Measurements from ENCODE around the gene TMEM217.

Gene TMEM217

DNA sequence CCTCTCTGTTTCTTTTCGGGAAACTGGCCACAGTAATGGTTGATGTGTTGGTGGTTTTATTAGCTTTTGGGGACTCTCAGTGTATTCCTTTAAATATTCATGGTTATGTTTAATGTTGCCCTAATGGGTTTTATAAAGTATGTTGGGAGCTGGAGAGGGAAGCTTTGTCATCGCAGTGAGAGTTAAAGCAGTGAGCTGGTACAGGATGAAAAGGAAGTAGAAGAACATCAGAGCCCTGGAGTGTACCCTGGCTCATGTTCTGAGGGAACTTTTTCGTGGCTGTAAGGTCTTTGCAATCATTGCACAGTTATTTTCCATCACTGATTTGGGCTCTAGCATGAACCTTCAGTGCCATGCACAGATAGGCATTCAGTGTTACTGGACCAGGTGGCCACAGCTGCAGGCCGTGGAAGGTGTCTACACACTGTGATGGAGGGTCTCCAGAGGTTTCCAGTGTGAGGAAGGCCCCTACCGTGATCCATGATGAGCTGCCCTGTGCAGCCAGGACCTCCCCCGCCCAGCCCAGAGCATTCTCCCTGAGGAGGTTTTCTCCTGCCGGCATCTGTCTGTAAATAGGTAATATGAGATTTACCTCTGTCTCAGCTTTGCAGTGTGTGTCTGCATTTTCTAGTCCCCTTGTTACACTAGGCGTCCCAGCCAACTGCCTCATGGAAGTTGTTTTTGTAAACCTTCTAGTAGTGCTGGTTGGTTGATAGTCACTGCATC lies 22.4 kb upstream of the TMEM217 start:
- no peak for DNase-seq (ENCODE audit: low read depth in 2 of 2)

DNA sequence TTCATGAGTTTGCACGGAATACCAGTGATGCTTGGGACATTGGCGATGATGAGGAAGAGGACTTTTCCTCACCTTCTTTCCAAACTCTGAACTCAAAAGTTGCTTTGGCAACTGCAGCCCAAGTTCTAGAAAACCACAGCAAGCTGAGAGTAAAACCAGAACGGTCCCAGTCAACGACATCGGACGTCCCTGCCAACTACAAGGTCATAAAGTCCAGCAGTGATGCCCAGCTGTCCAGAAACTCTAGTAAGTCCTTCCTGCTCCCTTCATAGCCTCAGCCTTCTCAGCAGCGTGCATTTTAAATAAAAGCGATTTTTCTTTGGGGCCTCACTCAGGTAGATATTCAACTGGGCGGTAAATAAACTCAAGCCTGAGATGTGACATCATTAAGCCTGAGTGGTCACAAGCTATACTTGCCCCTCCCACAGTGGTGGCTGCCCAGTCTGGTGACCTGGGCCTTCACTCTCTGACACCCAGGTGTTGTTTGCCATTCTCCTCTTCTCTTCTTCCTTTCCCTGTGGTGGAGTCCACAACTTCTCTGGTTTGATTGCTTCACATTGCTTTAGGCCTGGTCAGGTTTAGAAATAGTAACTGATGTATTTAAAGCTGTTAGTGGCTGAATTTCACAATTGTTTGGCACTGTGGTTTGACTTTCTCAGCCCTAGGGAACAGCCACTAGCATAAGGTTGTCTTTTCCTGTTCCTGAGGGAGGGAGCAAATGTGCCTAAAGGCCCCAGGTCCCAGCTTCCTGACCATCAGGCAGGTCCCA lies 21.6 kb upstream of the TMEM217 start:
- no peak for DNase-seq (ENCODE audit: low read depth in 2 of 2)

DNA sequence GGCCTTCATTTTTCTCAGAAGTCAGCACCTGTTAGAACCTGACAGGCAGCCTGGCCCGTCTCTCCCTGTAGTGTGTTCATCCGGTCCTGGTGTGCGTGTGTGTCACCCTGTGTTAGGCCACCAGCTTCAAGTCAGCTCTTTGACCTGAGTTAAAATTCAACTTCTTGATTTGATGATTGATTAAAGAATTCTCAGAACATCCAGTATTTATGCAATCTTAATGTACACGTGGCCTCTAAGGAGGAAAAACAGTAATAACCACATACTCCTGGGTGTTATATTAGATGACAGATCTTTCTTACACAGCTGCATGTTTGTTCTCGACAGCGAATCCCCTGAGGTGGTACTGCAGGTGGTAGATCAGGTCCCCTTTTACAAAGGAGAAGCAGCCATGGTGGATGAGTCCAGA lies 19.1 kb upstream of the TMEM217 start:
- DNase-seq (ENCODE audit: low read depth in 2 of 2), result no peak

DNA sequence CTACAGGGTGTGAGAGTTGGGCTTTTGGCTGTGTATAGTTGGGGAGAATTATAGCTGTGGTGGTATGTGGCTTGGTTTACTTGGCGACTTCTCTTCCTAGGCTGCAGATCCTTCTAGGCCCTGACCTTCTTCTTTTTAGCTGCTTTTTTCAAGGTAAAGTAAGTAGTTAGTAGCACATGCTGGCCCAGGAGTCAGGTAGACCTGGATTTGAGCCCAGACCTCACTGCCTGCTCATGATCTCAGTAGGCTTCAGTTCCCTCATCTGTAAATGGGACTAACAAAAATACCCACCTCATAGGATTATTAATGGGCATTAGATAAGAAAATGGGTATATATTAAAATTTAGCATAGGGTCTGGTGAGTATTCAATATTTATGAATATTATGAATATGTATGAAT lies 17.4 kb upstream of the TMEM217 start:
- no peak for DNase-seq (ENCODE audit: low read depth in 2 of 2)

DNA sequence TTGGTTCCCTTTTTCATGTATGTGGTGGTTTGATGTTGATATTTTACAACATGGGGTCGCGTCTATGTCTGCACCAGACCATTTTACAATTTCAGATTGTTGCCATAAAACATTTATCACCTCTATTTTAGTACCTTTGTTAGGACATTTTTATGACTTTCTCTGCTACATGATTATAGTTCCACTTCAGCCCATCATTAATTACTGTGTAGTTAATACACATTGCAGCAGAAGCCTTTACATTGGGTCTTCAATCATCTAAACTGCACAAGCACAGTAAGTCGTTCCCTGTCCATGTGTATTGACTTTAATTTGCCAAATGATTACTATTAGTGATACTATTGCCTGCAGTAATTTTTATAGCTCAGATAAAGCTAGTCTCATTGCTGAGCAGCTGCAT lies 15.7 kb upstream of the TMEM217 start:
- no peak for DNase-seq (ENCODE audit: low read depth in 2 of 2)

- no peak for DNase-seq (ENCODE audit: low read depth in 2 of 2)
These were observed 15.1 kb upstream of the TMEM217 start for GRCh38 chr6:37272834-37273566.

DNA sequence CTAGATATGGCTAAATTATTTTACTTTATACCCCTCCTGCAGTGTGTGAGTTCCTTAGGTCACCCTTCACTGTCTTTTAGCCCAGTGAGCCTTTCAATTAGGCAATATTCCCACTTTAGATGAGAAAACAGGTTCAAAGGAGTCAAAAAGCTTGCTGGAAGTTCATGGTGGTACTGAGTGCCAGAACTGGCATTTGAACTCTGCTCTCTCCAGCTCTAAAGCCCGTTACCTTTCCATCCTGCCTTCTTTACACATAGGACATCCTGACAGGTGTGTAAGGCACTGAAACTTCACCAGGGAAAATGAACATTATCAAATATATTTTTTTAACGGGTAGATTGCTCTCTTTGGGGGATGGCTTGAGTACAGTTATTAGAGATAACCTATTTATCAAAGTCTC lies 11.2 kb upstream of the TMEM217 start:
- no peak for DNase-seq (ENCODE audit: low read depth in 2 of 2)

- DNase-seq (ENCODE audit: low read depth in 2 of 2), result no peak
These were observed 7.9 kb upstream of the TMEM217 start for GRCh38 chr6:37265860-37266259.

- no peak for DNase-seq (ENCODE audit: low read depth in 2 of 2)
These were observed 7.1 kb upstream of the TMEM217 start for GRCh38 chr6:37265001-37265400.

DNA sequence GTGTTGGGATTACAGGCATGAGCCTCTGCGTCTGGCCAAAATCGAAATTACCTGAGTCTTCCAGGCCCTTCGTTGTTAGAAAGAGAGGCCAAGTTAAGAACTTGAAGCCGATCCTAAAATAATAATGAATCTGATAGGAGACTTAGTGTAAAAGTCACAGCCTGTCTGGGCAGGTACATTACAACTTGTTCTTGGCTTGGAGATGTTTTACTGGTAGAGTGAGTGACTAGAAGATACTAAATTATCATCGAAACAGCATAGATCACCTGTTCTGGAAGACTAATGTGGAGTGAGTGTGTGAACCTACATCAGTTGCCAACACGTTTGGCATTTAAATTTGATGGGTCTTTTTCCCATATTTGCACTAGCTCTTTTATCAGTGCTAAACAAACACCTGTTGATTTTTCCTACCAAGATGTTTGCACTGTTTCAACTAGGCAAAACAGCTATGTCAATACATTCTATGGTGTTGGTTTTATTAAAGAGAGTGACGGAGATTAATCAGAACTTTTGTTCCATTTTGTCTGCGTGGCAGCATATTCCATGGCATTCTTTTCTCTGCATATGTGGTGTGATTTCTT lies 4.6 kb upstream of the TMEM217 start:
- DNase-seq (ENCODE audit: low read depth in 2 of 2), result no peak

GRCh38 chr6:37261198-37261597 lies 3.3 kb upstream of the TMEM217 start:
- no peak for DNase-seq (ENCODE audit: low read depth in 2 of 2)

GRCh38 chr6:37260444-37260843 lies 2.5 kb upstream of the TMEM217 start:
- DNase-seq (ENCODE audit: low read depth in 2 of 2), result no peak

DNA sequence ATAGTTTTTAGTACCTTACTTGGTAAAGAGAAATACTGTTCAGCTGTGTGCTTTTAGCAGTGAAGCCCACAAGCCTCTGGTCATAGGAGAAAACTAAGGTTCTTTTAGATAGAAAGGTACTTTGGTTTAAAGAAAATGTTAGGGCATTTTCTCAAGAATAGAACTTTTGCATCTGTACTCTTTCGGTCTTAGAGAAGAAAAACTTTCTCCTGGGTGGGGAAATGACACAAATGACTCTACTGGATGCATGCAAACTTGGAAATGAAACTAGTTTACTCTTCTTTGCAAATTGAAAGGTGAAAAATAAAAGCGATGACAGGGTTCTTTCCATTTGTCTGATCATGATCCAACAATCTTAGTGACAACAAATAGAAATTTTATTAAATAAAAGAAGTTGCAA lies 2.1 kb upstream of the TMEM217 start:
- DNase-seq (ENCODE audit: low read depth in 2 of 2), result no peak

GRCh38 chr6:37259191-37259590 lies 1.2 kb upstream of the TMEM217 start:
- DNase-seq (ENCODE audit: low read depth in 2 of 2), result no peak

DNA sequence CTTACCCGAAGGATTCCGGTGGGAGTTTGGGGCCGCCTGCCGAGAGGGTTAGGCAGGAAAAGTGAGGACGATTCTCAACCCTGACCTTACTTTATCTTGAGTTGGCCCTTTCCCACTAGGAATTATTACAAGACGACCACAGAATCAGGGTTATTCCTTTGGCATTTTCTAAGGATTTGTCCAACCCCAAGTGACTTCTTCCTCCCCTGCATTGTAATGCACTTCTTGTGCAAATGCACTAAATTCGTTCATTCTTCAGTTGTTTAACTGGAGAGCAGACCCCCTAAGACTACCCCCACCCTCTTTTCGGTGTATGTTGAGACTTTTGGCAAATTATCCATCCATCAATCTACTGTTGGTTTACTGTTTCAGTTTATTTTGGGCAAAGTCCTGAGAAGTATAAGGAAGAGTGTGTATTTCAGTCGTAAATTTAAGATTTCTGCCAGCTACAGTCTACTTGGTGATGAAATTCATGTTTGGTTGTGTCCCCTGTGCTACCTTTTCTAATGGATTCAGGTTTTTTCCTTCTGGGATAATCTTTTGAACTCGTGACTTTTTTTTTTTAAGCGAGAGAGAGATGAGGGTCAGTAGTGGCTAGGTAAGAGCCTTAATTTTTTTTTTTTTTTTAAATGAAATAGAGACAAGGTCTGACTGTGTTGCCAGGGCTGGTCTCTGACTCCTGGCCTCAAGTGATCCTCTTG lies 611 bp upstream of the TMEM217 start:
- DNase-seq (ENCODE audit: low read depth in 2 of 2), result no peak

DNA sequence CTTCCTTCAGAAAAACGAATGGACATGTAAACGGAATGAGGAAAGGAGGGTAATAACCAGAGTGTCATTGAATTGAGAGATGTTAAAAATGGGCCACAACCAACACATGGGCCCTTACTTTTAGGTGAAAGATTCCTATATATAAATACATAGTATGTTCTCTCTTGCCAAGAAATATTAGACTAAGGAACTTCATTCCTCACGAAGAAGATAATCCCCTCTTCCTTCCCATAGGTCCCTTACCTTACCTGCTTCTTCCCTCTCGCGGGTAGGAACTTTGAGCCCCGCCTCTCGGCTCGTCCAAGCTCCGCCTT lies 667 bp downstream of the TMEM217 start:
- DNase-seq (ENCODE audit: low read depth in 2 of 2), result no peak

DNA sequence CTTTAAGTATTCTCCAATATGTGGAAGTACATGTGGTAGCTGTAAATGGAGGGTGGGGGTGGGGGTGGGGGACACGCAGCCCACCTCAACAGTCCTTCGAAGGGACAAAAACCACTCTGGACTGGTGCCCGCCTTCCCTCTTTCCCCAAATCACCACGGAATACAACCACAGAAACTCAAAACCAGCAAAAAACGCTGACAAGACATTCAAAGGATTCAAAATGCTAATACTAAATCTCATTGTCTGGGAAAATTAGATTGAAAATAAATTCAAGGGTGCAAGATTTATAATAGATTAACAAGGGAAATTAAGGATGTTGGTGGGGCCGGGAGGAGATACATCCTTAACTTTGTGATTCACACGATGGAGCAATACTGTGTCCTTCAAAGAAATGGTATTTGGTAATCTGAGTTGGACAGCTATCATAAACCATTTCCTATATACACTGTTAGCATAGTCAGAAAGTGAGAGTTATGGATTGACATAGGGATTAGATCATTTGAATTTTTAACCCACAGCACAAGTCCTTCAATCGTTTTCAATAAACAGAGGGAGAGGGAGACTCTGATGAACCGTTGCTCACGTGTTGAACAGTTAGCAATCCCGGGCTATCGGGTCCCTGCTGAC lies 1.1 kb downstream of the TMEM217 start:
- DNase-seq (ENCODE audit: low read depth in 2 of 2), result no peak

DNA sequence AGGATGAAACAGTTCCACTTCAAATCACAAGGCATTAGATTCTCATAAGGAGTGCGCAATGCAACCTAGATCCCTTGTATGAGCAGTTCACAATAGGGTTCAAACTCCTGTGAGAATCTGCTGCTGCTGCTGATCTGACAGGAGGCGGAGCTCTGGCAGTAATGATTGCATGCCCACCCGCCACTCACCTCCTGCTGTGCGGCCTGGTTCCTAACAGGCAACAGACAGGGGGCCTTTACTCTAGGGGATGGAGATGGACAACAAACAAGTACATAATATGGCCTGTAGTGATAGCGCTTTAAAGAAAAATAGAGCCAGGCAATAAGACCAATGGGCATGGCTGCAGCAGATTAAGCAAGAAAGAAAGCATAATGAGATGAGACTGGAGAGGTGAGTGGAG lies 3.1 kb downstream of the TMEM217 start:
- no peak for DNase-seq (ENCODE audit: low read depth in 2 of 2)

- no peak for DNase-seq (ENCODE audit: low read depth in 2 of 2)
These were observed 4.4 kb downstream of the TMEM217 start for GRCh38 chr6:37253486-37254007.

DNA sequence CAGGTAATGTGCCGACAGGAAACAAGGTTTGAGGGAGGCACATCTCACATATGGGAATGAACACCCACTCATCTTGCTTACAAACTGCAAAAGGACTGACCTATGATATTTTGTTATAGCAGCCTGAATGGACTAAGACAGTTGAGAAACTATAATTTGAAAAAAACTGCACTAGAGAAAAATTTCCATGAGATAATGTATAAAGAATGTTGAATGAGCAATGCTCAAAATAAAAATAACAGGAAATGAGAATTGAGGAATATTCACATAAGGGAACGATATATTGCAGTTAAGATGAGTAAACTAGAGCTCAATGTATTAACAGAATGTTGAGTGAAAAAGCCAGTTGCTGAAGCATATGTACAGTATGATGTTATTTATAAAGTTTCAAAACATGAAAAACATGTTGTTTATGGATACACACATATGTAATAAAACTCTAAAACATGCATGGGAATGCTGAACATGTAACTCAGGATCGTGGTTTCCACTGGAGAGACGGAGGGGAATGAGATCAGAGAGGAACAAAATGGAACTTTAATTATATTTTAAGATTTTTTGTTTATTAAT lies 6.6 kb downstream of the TMEM217 start:
- DNase-seq (ENCODE audit: low read depth in 2 of 2), result no peak

Data from fibroblast of skin of left quadriceps (primary cell).